H1 (cell line): ENCODE measurements around the gene DSTN.

Experiments
- POLR2A ChIP-seq, 2 experiments: IDR thresholded peaks; 1 replicate in 1 of 2; 2 replicates in 1 of 2; pipeline ENCODE4 v1.6.1; 2011; ENCODE audit warnings: low read depth in 2 of 2, low read length in 2 of 2, mild to moderate bottlenecking in 2 of 2; ENCODE audit errors: control extremely low read depth in 1 of 2
- RAD21 ChIP-seq, 2 experiments: IDR thresholded peaks in 1 of 2; conservative IDR thresholded peaks in 1 of 2; 2 replicates each; pipeline ENCODE4 v1.6.1; 2011; ENCODE audit warnings: low read depth in 2 of 2, low read length in 2 of 2, improper control_type of control experiment in 1 of 2, inconsistent platforms in 1 of 2, mild to moderate bottlenecking in 1 of 2, moderate library complexity in 1 of 2
- SUZ12 ChIP-seq: fragments of 200-600 bp; sonication (generic); IDR thresholded peaks from 2 replicates; pipeline ENCODE4 v1.6.1; 2012; ENCODE audit warnings: mild to moderate bottlenecking, inconsistent platforms, low read length, moderate library complexity, mixed read lengths

DNA sequence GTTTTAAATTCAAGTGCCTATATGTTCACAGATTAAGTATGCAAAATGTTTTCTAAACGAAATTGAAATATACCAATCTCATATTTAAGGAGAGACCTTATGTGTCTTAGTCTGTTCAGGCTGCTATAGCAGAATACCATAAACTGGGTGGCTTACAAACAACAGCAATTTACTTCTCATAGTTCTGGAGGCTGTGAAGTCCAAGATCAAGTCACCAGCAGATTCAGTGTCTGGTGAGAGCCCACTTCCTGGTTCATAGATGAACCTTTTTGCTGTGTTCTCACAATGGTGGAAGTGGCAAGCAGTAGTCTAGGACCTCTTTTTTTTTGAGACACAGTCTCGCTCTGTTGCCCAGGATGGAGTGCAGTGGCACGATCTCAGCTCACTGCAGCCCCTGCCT lies 3.5 kb upstream of the DSTN start:
- TF ChIP-seq SUZ12 (no peak), RAD21 (IDR thresholded peaks at IDR 0.05 in 1 of 2, conservative IDR thresholded peaks at IDR 0.05 in 1 of 2; ENCODE audit: low read depth in 2 of 2, low read length in 2 of 2) (no peak), POLR2A (IDR thresholded peaks at IDR 0.05; ENCODE audit: control extremely low read depth in 1 of 2, low read depth in 2 of 2, low read length in 2 of 2) (no peak)
